Esophagus muscularis mucosa (tissue), 3 donors: ENCODE measurements around the gene ABHD17A.

Experiments
- POLR2A ChIP-seq: fragments of 450-650 bp; IDR thresholded peaks from one replicate; pipeline ENCODE4 v1.6.1; 2017; ENCODE audit warnings: antibody characterized with exemption, moderate library complexity, mild to moderate bottlenecking, low read depth
- POLR2AphosphoS5 ChIP-seq, 2 donors: sonication (generic); formaldehyde crosslinking; IDR thresholded peaks; one replicate each; pipeline ENCODE4 v1.6.1; 2017; ENCODE audit warnings: antibody characterized with exemption in 2 of 2
- TF ChIP-seq, protein P1 (sequence below), 3 experiments: fragments of 200-600 bp in 2 of 3; fragments of 450-650 bp in 1 of 3; sonication (generic) in 2 of 3; IDR thresholded peaks; one replicate each; pipeline ENCODE4 v1.5.1; 2017 to 2019; ENCODE audit warnings: antibody characterized with exemption in 3 of 3, mild to moderate bottlenecking in 2 of 3, moderate library complexity in 1 of 3

- TF ChIP-seq, protein P1, sequence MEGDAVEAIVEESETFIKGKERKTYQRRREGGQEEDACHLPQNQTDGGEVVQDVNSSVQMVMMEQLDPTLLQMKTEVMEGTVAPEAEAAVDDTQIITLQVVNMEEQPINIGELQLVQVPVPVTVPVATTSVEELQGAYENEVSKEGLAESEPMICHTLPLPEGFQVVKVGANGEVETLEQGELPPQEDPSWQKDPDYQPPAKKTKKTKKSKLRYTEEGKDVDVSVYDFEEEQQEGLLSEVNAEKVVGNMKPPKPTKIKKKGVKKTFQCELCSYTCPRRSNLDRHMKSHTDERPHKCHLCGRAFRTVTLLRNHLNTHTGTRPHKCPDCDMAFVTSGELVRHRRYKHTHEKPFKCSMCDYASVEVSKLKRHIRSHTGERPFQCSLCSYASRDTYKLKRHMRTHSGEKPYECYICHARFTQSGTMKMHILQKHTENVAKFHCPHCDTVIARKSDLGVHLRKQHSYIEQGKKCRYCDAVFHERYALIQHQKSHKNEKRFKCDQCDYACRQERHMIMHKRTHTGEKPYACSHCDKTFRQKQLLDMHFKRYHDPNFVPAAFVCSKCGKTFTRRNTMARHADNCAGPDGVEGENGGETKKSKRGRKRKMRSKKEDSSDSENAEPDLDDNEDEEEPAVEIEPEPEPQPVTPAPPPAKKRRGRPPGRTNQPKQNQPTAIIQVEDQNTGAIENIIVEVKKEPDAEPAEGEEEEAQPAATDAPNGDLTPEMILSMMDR (IDR thresholded peaks at IDR 0.05) = no peak
- TF ChIP-seq POLR2A = no peak
- no peak for TF ChIP-seq POLR2AphosphoS5 (IDR thresholded peaks at IDR 0.05)
Observed at GRCh38 chr19:1860042-1860775, 25.1 kb downstream of the ABHD17A start.
